DOHH2 (cell line): ENCODE data around the gene PRKCQ.

Experiments
- H3F3A ChIP-seq: fragments of 200-600 bp; sonication (generic), shearing (Covaris generic); 2 replicates; pipeline ENCODE4 v1.6.0; 2016; ENCODE audit warnings: antibody characterized with exemption, mild to moderate bottlenecking; ENCODE audit not compliant: control insufficient read depth, insufficient read depth
- H3K27ac ChIP-seq: fragments of 200-600 bp; sonication (generic); 2 replicates; pipeline ENCODE4 v1.5.1; 2014; ENCODE audit warnings: low read depth, mild to moderate bottlenecking, low read length, moderate library complexity
- H3K27me3 ChIP-seq: fragments of 200-600 bp; sonication (generic); 2 replicates; pipeline ENCODE4 v1.6.1; 2014; ENCODE audit warnings: mild to moderate bottlenecking, low read length, mixed read lengths; ENCODE audit not compliant: control insufficient read depth
- H3K36me3 ChIP-seq: fragments of 200-600 bp; sonication (generic); 2 replicates; pipeline ENCODE4 v1.6.1; 2014; ENCODE audit warnings: mild to moderate bottlenecking, low read length, moderate library complexity, mixed read lengths; ENCODE audit not compliant: control insufficient read depth
- H3K4me1 ChIP-seq: fragments of 200-600 bp; sonication (generic); 2 replicates; pipeline ENCODE4 v1.6.1; 2014; ENCODE audit warnings: mild to moderate bottlenecking, low read length, mixed read lengths; ENCODE audit not compliant: control insufficient read depth
- H3K4me2 ChIP-seq: fragments of 200-600 bp; sonication (generic); 2 replicates; pipeline ENCODE4 v1.6.0; 2014; ENCODE audit warnings: mild to moderate bottlenecking, low read length, moderate library complexity
- H3K4me3 ChIP-seq: fragments of 200-600 bp; sonication (generic); 2 replicates; pipeline ENCODE4 v1.5.1; 2014; ENCODE audit warnings: mild to moderate bottlenecking, low read length, mixed read lengths
- H3K79me2 ChIP-seq: fragments of 200-600 bp; sonication (generic); 2 replicates; pipeline ENCODE4 v1.6.1; 2014; ENCODE audit warnings: mild to moderate bottlenecking, low read length, mixed read lengths; ENCODE audit not compliant: control insufficient read depth
- H3K9me2 ChIP-seq: fragments of 200-600 bp; sonication (generic); replicated peaks from 2 replicates; pipeline ENCODE4 v1.6.1; 2014; ENCODE audit warnings: mild to moderate bottlenecking, low read length, mixed read lengths; ENCODE audit not compliant: control insufficient read depth
- H3K9me3 ChIP-seq: fragments of 200-600 bp; sonication (generic); 2 replicates; pipeline ENCODE4 v1.6.1; 2014; ENCODE audit warnings: antibody characterized with exemption, low read length, mixed read lengths; ENCODE audit not compliant: control insufficient read depth, insufficient read depth
- H4K20me1 ChIP-seq: fragments of 200-600 bp; sonication (generic); 2 replicates; pipeline ENCODE4 v1.6.0; 2014; ENCODE audit warnings: low read depth, mild to moderate bottlenecking, antibody characterized with exemption, low read length, moderate library complexity; ENCODE audit not compliant: control insufficient read depth, insufficient read depth
- EZH2phosphoT487 ChIP-seq: fragments of 200-600 bp; sonication (generic); IDR thresholded peaks from 2 replicates; pipeline ENCODE4 v1.6.1; 2017; ENCODE audit warnings: borderline replicate concordance, mild to moderate bottlenecking, antibody characterized with exemption, low read length, moderate library complexity, mixed read lengths
- TF ChIP-seq, protein P1 (sequence below): fragments of 200-600 bp; sonication (generic); IDR thresholded peaks from one replicate; pipeline ENCODE4 v1.5.1; 2014; ENCODE audit warnings: antibody characterized with exemption, mild to moderate bottlenecking, low read depth, low read length; ENCODE audit not compliant: poor library complexity, severe bottlenecking

PRKCQ gene

DNA sequence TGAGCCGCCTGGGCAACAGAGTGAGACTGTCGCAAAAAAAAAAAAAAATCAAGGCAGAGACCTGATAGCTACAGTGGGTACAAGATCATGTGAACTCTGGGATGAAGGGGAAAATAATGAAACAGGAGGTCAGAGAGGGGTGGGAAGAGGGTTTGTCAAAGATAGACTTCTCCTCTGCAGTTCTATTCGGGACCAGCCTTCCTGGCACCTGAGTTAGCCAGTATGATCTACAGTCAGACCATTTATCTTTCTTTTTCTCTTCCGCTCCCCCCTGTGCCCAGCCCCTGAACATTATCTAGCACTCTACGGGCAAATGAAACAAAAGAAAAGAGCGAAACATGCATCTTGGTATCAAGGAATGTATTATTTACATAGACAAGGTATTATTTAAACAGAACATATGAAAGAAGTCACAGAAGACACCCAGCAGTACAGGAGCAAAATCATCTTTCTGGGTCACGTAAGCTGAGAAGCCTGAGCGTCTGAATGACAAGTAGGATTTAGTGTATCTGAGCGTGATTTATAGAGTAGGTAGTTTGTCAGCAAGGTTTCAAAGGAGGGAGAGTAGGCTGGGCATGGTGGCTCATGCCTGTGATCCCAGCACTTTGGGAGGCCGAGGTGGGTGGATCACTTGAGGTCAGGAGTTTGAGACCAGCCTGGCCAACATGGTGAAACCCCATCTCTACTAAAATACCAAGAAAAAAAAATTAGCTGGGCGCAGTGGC is 109.0 kb downstream of the PRKCQ start:
- Histone ChIP-seq H3K9me2 (no peaks in the 10 kb centered on the region), H3K79me2 (no peaks in the 10 kb centered on the region), H3K9me3 (no peaks in the 10 kb centered on the region), H3K4me2 (no peak overlapping the region), H3K27ac (no peak overlapping the region), H3K27me3 (peaks cover 6% of the 10 kb centered on the region; the same call in 1 of the 2 replicates), H3K36me3 (no peaks in the 10 kb centered on the region), H3K4me1 (peaks cover 12% of the 10 kb centered on the region), H4K20me1 (no peaks in the 10 kb centered on the region), H3K4me3 (no peak overlapping the region), H3F3A (no peaks in the 10 kb centered on the region)
- TF ChIP-seq, protein P1, sequence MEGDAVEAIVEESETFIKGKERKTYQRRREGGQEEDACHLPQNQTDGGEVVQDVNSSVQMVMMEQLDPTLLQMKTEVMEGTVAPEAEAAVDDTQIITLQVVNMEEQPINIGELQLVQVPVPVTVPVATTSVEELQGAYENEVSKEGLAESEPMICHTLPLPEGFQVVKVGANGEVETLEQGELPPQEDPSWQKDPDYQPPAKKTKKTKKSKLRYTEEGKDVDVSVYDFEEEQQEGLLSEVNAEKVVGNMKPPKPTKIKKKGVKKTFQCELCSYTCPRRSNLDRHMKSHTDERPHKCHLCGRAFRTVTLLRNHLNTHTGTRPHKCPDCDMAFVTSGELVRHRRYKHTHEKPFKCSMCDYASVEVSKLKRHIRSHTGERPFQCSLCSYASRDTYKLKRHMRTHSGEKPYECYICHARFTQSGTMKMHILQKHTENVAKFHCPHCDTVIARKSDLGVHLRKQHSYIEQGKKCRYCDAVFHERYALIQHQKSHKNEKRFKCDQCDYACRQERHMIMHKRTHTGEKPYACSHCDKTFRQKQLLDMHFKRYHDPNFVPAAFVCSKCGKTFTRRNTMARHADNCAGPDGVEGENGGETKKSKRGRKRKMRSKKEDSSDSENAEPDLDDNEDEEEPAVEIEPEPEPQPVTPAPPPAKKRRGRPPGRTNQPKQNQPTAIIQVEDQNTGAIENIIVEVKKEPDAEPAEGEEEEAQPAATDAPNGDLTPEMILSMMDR = no peak
- no peak for TF ChIP-seq EZH2phosphoT487

DNA sequence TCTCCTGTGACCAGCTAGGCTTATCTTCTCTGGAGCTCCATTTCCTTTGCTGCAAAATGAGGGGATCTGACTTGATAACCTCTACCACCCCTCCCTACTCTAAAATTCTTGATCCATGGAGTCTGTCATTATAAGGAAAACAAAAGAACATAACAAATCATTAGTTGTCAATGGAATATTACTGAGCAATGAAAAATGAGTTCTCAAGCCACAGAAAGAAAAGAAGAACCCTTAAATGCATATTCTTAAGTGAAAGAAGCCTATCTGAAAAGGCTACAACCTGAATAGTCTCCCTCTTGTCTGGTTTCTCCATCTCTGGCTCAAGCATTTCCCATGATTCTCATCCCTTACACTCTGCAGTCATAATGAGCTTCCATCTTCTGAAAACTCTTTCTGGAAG is 110.4 kb downstream of the PRKCQ start:
- Histone ChIP-seq H3K4me1 (peaks cover 12% of the 10 kb centered on the region), H3K4me3 (no peak overlapping the region), H4K20me1 (no peaks in the 10 kb centered on the region), H3K9me3 (no peaks in the 10 kb centered on the region), H3K27ac (no peak overlapping the region), H3K9me2 (no peaks in the 10 kb centered on the region), H3K4me2 (no peak overlapping the region), H3K79me2 (no peaks in the 10 kb centered on the region), H3F3A (no peaks in the 10 kb centered on the region), H3K36me3 (no peaks in the 10 kb centered on the region), H3K27me3 (peaks cover 9% of the 10 kb centered on the region; the same call in 1 of the 2 replicates)
- no peak for TF ChIP-seq EZH2phosphoT487
- TF ChIP-seq, protein P1 = no peak

DNA sequence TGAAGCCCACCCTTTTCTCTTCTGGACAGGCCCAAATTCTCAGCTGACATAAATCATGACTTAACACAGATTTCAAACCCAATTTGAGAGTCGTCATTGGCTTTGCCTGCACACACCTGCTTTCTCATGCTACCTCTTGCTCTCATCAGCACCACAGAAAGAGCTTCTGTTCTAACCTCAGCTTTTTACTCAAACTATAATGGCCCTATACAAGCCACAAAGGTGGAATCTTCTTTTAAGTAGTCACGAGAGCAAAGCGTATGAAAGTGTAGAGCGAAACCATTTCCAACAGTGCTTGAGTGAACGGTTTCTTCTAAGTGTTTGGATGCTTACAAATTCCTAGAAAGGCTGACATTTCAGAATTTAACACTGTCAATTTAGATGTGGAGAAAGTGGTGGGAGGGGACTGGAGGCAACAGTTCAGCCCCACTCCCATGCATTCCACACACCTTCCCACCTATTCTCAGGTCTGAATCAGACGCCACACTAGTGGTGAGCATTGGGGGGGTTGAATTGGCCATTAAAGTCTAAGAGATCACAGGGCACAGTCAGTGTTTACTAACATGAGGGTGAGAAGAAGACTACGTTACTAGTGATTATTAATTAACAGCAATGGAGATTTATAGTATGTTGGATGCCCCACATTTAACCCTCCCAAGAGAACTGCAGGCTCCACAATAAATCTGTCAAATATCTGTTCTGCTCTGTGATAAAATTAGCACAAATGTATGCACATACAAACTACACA is 114.0 kb downstream of the PRKCQ start:
- H3K36me3 ChIP-seq = no peaks in the 10 kb centered on the region
- H3K9me3 ChIP-seq = no peaks in the 10 kb centered on the region
- H3K27me3 ChIP-seq = peaks cover 9% of the 10 kb centered on the region; the same call in 1 of the 2 replicates
- H3F3A ChIP-seq = no peaks in the 10 kb centered on the region
- no peaks in the 10 kb centered on the region for H3K9me2 ChIP-seq
- H3K27ac ChIP-seq = no peak overlapping the region
- H3K4me2 ChIP-seq = no peak overlapping the region
- TF ChIP-seq, protein P1 = no peak
- no peak for TF ChIP-seq EZH2phosphoT487
- no peaks in the 10 kb centered on the region for H4K20me1 ChIP-seq
- H3K4me3 ChIP-seq = no peak overlapping the region
- no peaks in the 10 kb centered on the region for H3K4me1 ChIP-seq
- no peaks in the 10 kb centered on the region for H3K79me2 ChIP-seq
